ENCODE data around the gene KAT2A. TPM values are rescaled to one million over a fixed set of nuclear protein-coding genes. Genes with fewer than 3 reads are reported as not detected.

The KAT2A gene
- total and polyA plus RNA-seq, 9 of the 15 experiments (the other 6 are each of a cell fraction or from before 2014, with no cell fraction given): 1.5 to 80.4 (median 31.9) TPM

- peak; percentile 65; the same call in 1 of the 2 replicates for TF ChIP-seq SMARCE1 (IDR thresholded peaks at IDR 0.05)
- peak; percentile 36; the same call in 1 of the 2 replicates for TF ChIP-seq FOSL1 (tag; conservative IDR thresholded peaks at IDR 0.05)
- peak; percentile 71 for TF ChIP-seq PBX2 (CRISPR knock-in tag; IDR thresholded peaks at IDR 0.05; ENCODE audit: low read depth)
- peak; percentile 99 for TF ChIP-seq PBX2 (tag; conservative IDR thresholded peaks at IDR 0.05; ENCODE audit: low read depth)
- TF ChIP-seq KDM1A (IDR thresholded peaks at IDR 0.05): peak; percentile 75 to 79
- TF ChIP-seq BRF1 (IDR thresholded peaks at IDR 0.05; ENCODE audit: borderline replicate concordance, extremely low read depth, insufficient read length): no peak
- TF ChIP-seq ZNF232 (CRISPR knock-in tag; IDR thresholded peaks at IDR 0.05): no peak
- TF ChIP-seq ELF2 (CRISPR knock-in tag; IDR thresholded peaks at IDR 0.05): no peak
- peak; percentile 53; the same call in 1 of the 2 replicates for TF ChIP-seq CTBP1 (IDR thresholded peaks at IDR 0.05; ENCODE audit: borderline replicate concordance)
- no peak for TF ChIP-seq BACH1 (tag; IDR thresholded peaks at IDR 0.05)
- TF ChIP-seq PHB2 (IDR thresholded peaks at IDR 0.05; ENCODE audit: low read depth): no peak
- no peak for TF ChIP-seq PTBP1 (IDR thresholded peaks at IDR 0.05; ENCODE audit: low read depth, low read length)
- no peak for TF ChIP-seq MYBL2 (IDR thresholded peaks at IDR 0.05; ENCODE audit: low read depth)
- TF ChIP-seq MYBL2 (CRISPR knock-in tag; IDR thresholded peaks at IDR 0.05; ENCODE audit: borderline replicate concordance): no peak
- 0 out of 2 replicates have a peak, but pooled peaks have one; percentile 26 for TF ChIP-seq LCOR (CRISPR knock-in tag; IDR thresholded peaks at IDR 0.05)
- 0 out of 2 replicates have a peak, but pooled peaks have one; percentile 31 for TF ChIP-seq GTF2E2 (tag; IDR thresholded peaks at IDR 0.05)
- peak in 1 of 2 experiments; percentile 35; a peak in 1 of 4 replicates for TF ChIP-seq TBL1XR1 (IDR thresholded peaks at IDR 0.05; ENCODE audit: low read length in 2 of 2)
- no peak for TF ChIP-seq BRD4 (IDR thresholded peaks at IDR 0.05)
- TF ChIP-seq CCNT2 (IDR thresholded peaks at IDR 0.05; ENCODE audit: borderline replicate concordance, extremely low read depth, insufficient read length, low read depth, low read length): peak; percentile 28
- TF ChIP-seq ZC3H8 (IDR thresholded peaks at IDR 0.05): no peak
- TF ChIP-seq ARID1B (IDR thresholded peaks at IDR 0.05): peak; percentile 85
- TF ChIP-seq CHAMP1 (IDR thresholded peaks at IDR 0.05): no peak
- peak; percentile 48; the same call in 1 of the 2 replicates for TF ChIP-seq HMBOX1 (IDR thresholded peaks at IDR 0.05)
- TF ChIP-seq MAFF (IDR thresholded peaks at IDR 0.05; ENCODE audit: low read length): peak; percentile 53; the same call in 1 of the 2 replicates
These were observed 34.0 kb downstream of the KAT2A start (continued) for GRCh38 chr17:42087042-42087701.
